Measurements from ENCODE around the gene RAB20.
A peak's percentile ranks its signal among the peaks of the same experiment; 100 is the strongest.
"Not testable (repeated sequence)": the region's sequence is repeated elsewhere in the genome, so short reads cannot be mapped to it uniquely, and the experiment has no call there.

RAB20 gene

GRCh38 chr13:110555601-110556223, 5.8 kb downstream of the RAB20 start:
- DNase-seq (ENCODE audit: low spot score) = no peak
- FAIRE-seq = no peak

- DNase-seq (ENCODE audit: low spot score) (no peak), FAIRE-seq (no peak)
Measured at GRCh38 chr13:110554946-110555345, 6.6 kb downstream of the RAB20 start.

- no peak for FAIRE-seq
Measured at GRCh38 chr13:110554227-110554836, 7.2 kb downstream of the RAB20 start.

GRCh38 chr13:110553417-110553816, 8.1 kb downstream of the RAB20 start:
- no peak for FAIRE-seq
- no peak for DNase-seq (ENCODE audit: low spot score)

More at GRCh38 chr13:110554227-110554836, 7.2 kb downstream of the RAB20 start:
- no peak for DNase-seq (ENCODE audit: low spot score)

- no peak for FAIRE-seq
- DNase-seq (ENCODE audit: low spot score) = no peak
Measured at GRCh38 chr13:110552767-110553166, 8.8 kb downstream of the RAB20 start.

- DNase-seq (ENCODE audit: low spot score) (no peak), FAIRE-seq (no peak)
Measured at GRCh38 chr13:110551284-110551683, 10.2 kb downstream of the RAB20 start.

- DNase-seq (ENCODE audit: low spot score) (no peak), FAIRE-seq (no peak)
Measured at GRCh38 chr13:110549795-110550160, 11.7 kb downstream of the RAB20 start.

- DNase-seq (ENCODE audit: low spot score) (no peak), FAIRE-seq (no peak)
Measured at GRCh38 chr13:110548891-110549794, 12.4 kb downstream of the RAB20 start.

- FAIRE-seq = no peak
- peak; percentile 87 for DNase-seq (ENCODE audit: low spot score)
Measured at GRCh38 chr13:110546926-110547325, 14.6 kb downstream of the RAB20 start.

GRCh38 chr13:110546378-110546777, 15.1 kb downstream of the RAB20 start:
- no peak for DNase-seq (ENCODE audit: low spot score)
- FAIRE-seq = no peak

- DNase-seq (ENCODE audit: low spot score) (no peak), FAIRE-seq (no peak)
Measured at GRCh38 chr13:110542169-110542796, 19.2 kb downstream of the RAB20 start.

- no peak for DNase-seq (ENCODE audit: low spot score)
- FAIRE-seq = no peak
Measured at GRCh38 chr13:110541526-110541920, 20.0 kb downstream of the RAB20 start.

- DNase-seq (ENCODE audit: low spot score) (no peak), FAIRE-seq (no peak)
Measured at GRCh38 chr13:110540871-110541525, 20.5 kb downstream of the RAB20 start.

- DNase-seq (ENCODE audit: low spot score) = no peak
- FAIRE-seq = no peak
Measured at GRCh38 chr13:110539894-110540293, 21.6 kb downstream of the RAB20 start.

GRCh38 chr13:110538632-110539031, 22.9 kb downstream of the RAB20 start:
- no peak for DNase-seq (ENCODE audit: low spot score)
- no peak for FAIRE-seq

GRCh38 chr13:110536006-110536693, 25.4 kb downstream of the RAB20 start:
- no peak for DNase-seq (ENCODE audit: low spot score)
- FAIRE-seq = no peak

- DNase-seq (ENCODE audit: low spot score) = no peak
- no peak for FAIRE-seq
Measured at GRCh38 chr13:110535526-110535925, 26.0 kb downstream of the RAB20 start.

GRCh38 chr13:110533771-110534670, 27.5 kb downstream of the RAB20 start:
- FAIRE-seq = no peak
- DNase-seq (ENCODE audit: low spot score) = no peak

GRCh38 chr13:110532258-110532657, 29.3 kb downstream of the RAB20 start:
- FAIRE-seq; DNase-seq (ENCODE audit: low spot score): not testable (repeated sequence)

GRCh38 chr13:110531671-110532083, 29.8 kb downstream of the RAB20 start:
- DNase-seq (ENCODE audit: low spot score) (no peak), FAIRE-seq (no peak)
